Measurements from ENCODE around the gene MTURN. TPM values are rescaled to one million over a fixed set of nuclear protein-coding genes. Genes with fewer than 3 reads are reported as not detected.

MTURN gene
- total RNA-seq, 1 donor from 2014 or later: 2.8 TPM

DNA sequence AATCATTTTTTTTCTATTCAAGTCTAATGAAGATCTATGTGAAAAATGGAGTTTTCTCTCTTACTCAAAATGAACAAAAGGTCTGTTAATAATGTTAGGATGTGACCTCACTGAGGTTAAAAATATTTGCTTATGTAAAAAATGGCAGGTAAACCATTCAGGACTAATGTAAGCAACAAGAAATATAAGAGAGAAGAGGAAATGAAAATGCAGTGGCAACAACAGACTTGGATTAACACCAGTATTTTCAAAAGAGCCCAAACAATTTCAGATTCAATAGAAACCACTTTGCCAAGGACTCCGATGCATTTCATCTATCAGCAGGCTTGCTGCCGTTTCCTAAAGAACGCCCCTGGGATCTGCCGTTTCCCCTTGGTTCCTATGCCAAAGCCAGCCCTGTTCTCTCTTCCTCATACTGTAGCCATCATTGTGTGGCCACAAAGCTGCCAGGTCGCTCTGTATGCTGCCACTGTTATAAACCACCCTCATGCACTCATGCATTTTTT lies 66.4 kb downstream of the MTURN start:
- DNase-seq (ENCODE audit: low spot score): no peak
- ATAC-seq: no peak

- DNase-seq (ENCODE audit: low spot score): no peak
- ATAC-seq: no peak
Measured at GRCh38 chr7:30201921-30202320, 67.1 kb downstream of the MTURN start.

DNA sequence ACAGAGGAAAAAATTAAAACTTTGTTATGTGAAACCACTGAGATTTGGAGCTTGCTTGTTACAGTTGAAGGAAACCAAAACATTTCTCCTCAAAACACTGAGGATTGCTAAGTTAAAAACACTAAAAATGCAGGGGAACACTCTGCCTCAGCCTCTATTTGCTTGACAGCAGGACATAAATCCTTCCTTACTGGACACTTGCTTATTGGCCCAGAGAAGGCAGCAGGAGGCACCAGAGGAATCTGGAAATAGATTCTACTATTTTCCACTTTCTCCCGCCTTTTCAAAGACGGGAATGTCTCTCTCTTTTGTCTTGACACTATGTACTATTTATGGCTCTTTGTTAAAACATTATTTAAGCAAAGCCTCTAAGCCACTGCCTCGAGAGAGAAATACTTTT lies 67.9 kb downstream of the MTURN start:
- ATAC-seq: no peak
- DNase-seq (ENCODE audit: low spot score): no peak

- ATAC-seq: no peak
Measured at GRCh38 chr7:30206491-30206890, 71.7 kb downstream of the MTURN start.

DNA sequence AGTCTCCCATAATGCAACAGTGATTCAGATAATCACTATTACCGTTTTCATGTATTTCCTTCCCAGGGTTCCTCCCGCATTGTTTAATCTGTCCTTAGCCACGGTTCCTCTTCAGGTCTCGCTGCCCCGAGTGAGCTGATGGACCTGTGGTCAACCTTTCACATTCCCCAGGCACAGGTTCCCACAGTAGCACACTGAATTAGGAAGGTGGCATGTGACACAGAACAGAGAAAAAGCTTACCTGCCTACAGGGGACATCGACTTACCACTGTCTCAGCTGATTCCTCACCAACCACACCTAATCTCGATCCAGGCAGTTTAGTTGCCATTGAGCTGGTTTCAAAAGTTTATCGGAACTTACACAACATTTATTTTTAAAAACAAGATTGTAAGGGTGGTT lies 72.2 kb downstream of the MTURN start:
- ATAC-seq (no peak), DNase-seq (ENCODE audit: low spot score) (no peak)

More at GRCh38 chr7:30206491-30206890, 71.7 kb downstream of the MTURN start:
- DNase-seq (ENCODE audit: low spot score): no peak

- DNase-seq (ENCODE audit: low spot score): no peak
- ATAC-seq: no peak
Measured at GRCh38 chr7:30207376-30207775, 72.6 kb downstream of the MTURN start.

GRCh38 chr7:30209951-30210350 lies 75.2 kb downstream of the MTURN start:
- DNase-seq (ENCODE audit: low spot score) (no peak), ATAC-seq (no peak)

Other genes starting within 250 kb of the MTURN start
- 3.1 TPM for gene SCRN1, start 145.2 kb upstream of the MTURN start, total RNA-seq
- 4.9 TPM for gene FKBP14, start 108.3 kb upstream of the MTURN start, total RNA-seq
- gene PLEKHA8, start 106.6 kb upstream of the MTURN start, total RNA-seq: 4.3 TPM
- 18.6 TPM for gene ZNRF2, start 149.6 kb downstream of the MTURN start, total RNA-seq

All from left lobe of liver (tissue), 2 donors.